D721Med (cell line): ENCODE measurements around the gene LINS1.

Source experiments
- DNase-seq: peaks from one replicate; pipeline ENCODE4 v3.0.0; 2011; ENCODE audit warnings: low spot score; ENCODE audit not compliant: insufficient read length
- FAIRE-seq: peaks from 2 replicates; lab custom pipeline; 2011; peaks lifted over from hg19 to GRCh38; lab: Jason Lieb, UNC
- CTCF ChIP-seq: IDR thresholded peaks from 2 replicates; pipeline ENCODE4 v1.5.1; 2012; ENCODE audit warnings: mild to moderate bottlenecking, control low read depth; ENCODE audit not compliant: insufficient read depth; ENCODE audit errors: missing control alignments

Gene LINS1

GRCh38 chr15:100602064-100602822, at the start of gene LINS1, which contains the start of gene ASB7:
LINS1 (minus strand) TSS chr15:100602184; CDS start chr15:100580842, 21,342 bp downstream.
ASB7 (plus strand) TSS chr15:100602589; CDS start chr15:100612217, 9,628 bp downstream.
- TF ChIP-seq CTCF: no peak
- DNase-seq (peak; percentile 56), FAIRE-seq (no peak)

GRCh38 chr15:100651253-100651652, 49.3 kb upstream of the LINS1 start:
- DNase-seq (no peak), FAIRE-seq (no peak)
- TF ChIP-seq CTCF: no peak

- FAIRE-seq: no peak
These were observed 48.7 kb upstream of the LINS1 start for GRCh38 chr15:100650685-100651084.

GRCh38 chr15:100648951-100649350, 47.0 kb upstream of the LINS1 start:
- DNase-seq: no peak
- no peak for FAIRE-seq
- TF ChIP-seq CTCF: no peak

More at GRCh38 chr15:100650685-100651084, 48.7 kb upstream of the LINS1 start:
- no peak for DNase-seq
- peak; percentile 5 for TF ChIP-seq CTCF

- DNase-seq: no peak
- TF ChIP-seq CTCF: no peak
- no peak for FAIRE-seq
These were observed 43.7 kb upstream of the LINS1 start for GRCh38 chr15:100645671-100646070.

GRCh38 chr15:100642950-100643338, 41.0 kb upstream of the LINS1 start:
- TF ChIP-seq CTCF: no peak
- DNase-seq (no peak), FAIRE-seq (no peak)

GRCh38 chr15:100642213-100642949, 40.4 kb upstream of the LINS1 start:
- no peak for DNase-seq
- FAIRE-seq: no peak
- TF ChIP-seq CTCF: no peak
